Activated naive CD4-positive, alpha-beta T cell treated with anti-CD3 and anti-CD28 coated beads, Interleukin-2, amount 10 ng/mL, durations not matched to agents 7 days and 5 days (primary cell): ENCODE measurements around the gene MEGF8.

Experiments used
- CTCF ChIA-PET: fragments of 350-600 bp; sonication (Branson Sonifier 250); formaldehyde crosslinking; loops from one replicate; lab custom pipeline; 2021; ENCODE audit warnings: antibody characterized with exemption; lab: Charles Lee
- DNase-seq: peaks from one replicate; pipeline ENCODE4 v3.0.0-alpha.2; 2020
- H3K27ac Mint-ChIP-seq: one replicate; pipeline ENCODE4 v1.8.0; 2021; ENCODE audit warnings: mild to moderate bottlenecking, moderate library complexity, mixed read lengths
- H3K27me3 Mint-ChIP-seq: one replicate; pipeline ENCODE4 v1.8.0; 2021; ENCODE audit warnings: mild to moderate bottlenecking, mixed read lengths
- H3K36me3 Mint-ChIP-seq: one replicate; pipeline ENCODE4 v1.8.0; 2021; ENCODE audit warnings: mixed read lengths
- H3K4me1 Mint-ChIP-seq: one replicate; pipeline ENCODE4 v1.8.0; 2021; ENCODE audit warnings: mixed read lengths
- H3K4me3 Mint-ChIP-seq: one replicate; pipeline ENCODE4 v1.8.0; 2021; ENCODE audit warnings: mild to moderate bottlenecking, moderate library complexity, mixed read lengths
- H3K9me3 Mint-ChIP-seq: one replicate; pipeline ENCODE4 v1.8.0; 2021; ENCODE audit warnings: mixed read lengths

Gene MEGF8

DNA sequence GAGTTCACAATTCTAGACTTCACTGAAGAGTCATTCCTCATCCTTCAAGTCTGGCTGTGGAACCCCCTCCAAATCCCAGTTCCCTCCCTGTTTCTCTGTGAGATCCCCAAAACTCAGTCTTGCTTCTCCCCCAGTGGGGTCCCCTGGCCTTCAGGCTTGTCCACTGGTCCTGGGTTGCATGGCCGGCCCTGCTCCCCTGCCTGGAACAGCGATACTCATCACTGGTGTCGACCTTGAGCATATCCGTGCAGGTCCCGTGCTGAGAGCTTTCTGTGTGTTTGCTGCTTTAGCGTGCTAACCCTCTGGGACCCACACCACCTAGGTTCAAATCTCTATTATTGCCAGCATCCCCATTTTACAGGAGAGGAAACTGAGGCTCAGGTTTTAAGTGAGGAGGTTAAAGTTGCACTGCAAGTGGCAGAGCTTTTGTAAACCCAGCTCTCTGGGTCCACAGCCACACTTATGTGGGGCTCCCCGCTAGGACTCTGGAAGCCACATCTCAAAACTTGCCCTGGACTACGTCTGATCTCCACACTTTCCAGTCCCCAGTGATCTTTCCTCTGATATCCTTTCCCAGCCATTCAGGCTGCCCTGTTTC, 86.2 kb downstream of the MEGF8 start:
- H3K4me3 Mint-ChIP-seq = no peak overlapping the region
- CTCF ChIA-PET = interaction anchor here (0.6 to 2.3 kb wide), 4 partner anchors 10 to 118 kb away, joined by 3 to 8 read pairs (median 4); no protein-coding TSS in a partner anchor
- peaks cover 21% of the 10 kb centered on the region for H3K36me3 Mint-ChIP-seq
- no peaks in the 10 kb centered on the region for H3K4me1 Mint-ChIP-seq
- no peak for DNase-seq
- no peaks in the 10 kb centered on the region for H3K9me3 Mint-ChIP-seq
- peak overlapping the region; percentile 45 for H3K27ac Mint-ChIP-seq
- no peaks in the 10 kb centered on the region for H3K27me3 Mint-ChIP-seq

DNA sequence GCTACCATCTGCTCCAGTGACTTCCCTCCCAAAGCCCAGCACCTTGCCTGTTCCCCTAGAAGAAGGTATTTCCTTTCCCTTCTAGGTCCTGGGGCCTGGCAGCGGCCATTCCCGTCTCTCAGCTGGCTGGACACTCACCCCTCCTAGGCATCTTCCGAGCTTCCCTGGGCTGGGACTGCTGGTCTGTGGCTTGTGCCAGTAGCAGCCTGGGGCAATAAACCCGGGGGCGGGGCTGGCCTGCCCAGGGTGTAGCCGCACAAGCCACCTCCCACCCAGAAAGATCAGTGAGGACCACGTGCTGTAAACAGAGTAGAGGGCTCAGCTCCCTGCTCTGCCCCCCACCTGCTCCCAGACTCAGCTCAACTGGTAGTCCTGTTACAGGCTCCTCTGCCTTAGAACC, 86.8 kb downstream of the MEGF8 start:
- H3K27me3 Mint-ChIP-seq = no peaks in the 10 kb centered on the region
- H3K4me1 Mint-ChIP-seq = no peaks in the 10 kb centered on the region
- H3K27ac Mint-ChIP-seq = peak overlapping the region; percentile 45
- CTCF ChIA-PET = interaction anchor here (0.7 to 2.3 kb wide), 3 partner anchors 11 to 27 kb away, joined by 3 to 8 read pairs (median 5); no protein-coding TSS in a partner anchor
- H3K4me3 Mint-ChIP-seq = no peak overlapping the region
- H3K36me3 Mint-ChIP-seq = peaks cover 21% of the 10 kb centered on the region
- no peak for DNase-seq
- no peaks in the 10 kb centered on the region for H3K9me3 Mint-ChIP-seq

DNA sequence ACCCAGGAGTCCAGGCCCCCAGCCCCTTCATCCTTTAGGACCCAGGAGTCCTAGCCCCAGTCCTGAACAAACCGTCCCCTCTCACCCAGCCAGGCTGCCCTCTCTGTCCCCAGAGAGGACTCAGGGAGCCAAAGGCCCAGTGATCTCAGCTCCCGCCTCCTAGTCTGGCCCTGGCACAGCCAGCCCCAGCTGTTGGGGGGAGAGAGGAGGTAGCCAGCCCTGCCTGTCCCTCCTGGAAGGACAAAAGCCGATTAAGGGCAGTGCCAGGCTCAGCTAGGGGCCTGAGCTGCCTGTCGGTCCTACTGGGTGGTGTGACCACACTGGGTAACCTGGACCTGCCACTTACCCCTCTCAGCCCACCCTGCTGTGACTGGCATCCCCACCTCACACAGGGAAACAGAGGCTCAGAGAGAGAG, 87.2 kb downstream of the MEGF8 start:
- H3K27me3 Mint-ChIP-seq = no peaks in the 10 kb centered on the region
- H3K4me3 Mint-ChIP-seq = no peak overlapping the region
- no peak overlapping the region for H3K27ac Mint-ChIP-seq
- CTCF ChIA-PET = interaction anchor here (0.7 to 2.3 kb wide), 4 partner anchors 11 to 28 kb away, joined by 3 to 8 read pairs (median 5); no protein-coding TSS in a partner anchor
- H3K9me3 Mint-ChIP-seq = no peaks in the 10 kb centered on the region
- no peaks in the 10 kb centered on the region for H3K4me1 Mint-ChIP-seq
- no peak for DNase-seq
- peaks cover 21% of the 10 kb centered on the region for H3K36me3 Mint-ChIP-seq

DNA sequence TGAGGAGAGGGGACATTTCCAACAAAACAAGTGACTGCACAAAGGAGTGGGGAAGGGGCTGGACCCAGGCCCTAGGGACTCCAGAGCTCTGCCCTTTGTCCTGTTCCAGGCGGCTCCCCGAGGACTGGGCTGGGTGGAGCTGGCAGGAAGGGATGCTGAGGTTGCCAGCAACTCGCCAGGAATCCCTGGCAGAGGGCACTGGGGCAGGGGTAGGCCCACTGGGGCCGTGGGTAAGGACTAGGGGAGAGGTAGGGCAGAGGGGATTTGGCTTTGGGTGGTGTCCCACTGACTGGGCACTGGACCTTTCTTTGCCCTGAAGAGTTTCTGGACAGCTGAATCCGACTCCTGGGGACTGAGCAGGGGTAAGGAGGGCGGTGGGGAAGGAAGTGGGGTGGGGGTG, 93.9 kb downstream of the MEGF8 start:
- CTCF ChIA-PET = interaction anchor here (0.7 to 3.7 kb wide), 5 partner anchors 12 to 109 kb away, joined by 3 to 23 read pairs (median 10); partner anchors contain the start of gene CEACAM1
- Mint-ChIP-seq H3K36me3 (peaks cover 12% of the 10 kb centered on the region), H3K4me1 (peaks cover 43% of the 10 kb centered on the region), H3K27me3 (peaks cover 9% of the 10 kb centered on the region), H3K9me3 (no peaks in the 10 kb centered on the region), H3K27ac (no peak overlapping the region), H3K4me3 (no peak overlapping the region)
- no peak for DNase-seq

DNA sequence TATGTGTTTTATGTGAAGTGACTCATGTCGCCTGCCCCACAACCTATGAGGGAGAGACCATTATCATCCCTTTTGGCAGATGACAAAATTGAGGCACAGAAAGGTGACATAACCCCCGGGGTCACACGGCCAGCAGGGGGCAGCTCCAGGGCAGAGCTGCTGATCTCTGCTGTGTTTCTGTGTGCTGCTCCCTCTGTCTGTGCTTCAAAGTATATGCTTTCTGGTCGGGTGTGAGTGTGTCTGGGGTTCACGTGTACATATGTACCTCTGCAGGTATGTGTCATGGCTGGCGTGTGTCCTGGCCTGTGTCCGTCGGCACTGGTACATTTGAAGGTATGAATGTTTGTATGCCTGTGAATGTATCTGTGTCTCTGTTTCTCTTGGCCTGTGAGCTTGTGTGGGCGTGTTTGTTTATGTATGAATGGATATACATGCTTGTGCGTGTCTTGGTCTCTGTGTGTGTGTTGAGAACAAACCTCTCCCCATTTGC, 94.7 kb downstream of the MEGF8 start:
- Mint-ChIP-seq H3K27me3 (peaks cover 17% of the 10 kb centered on the region), H3K27ac (peak overlapping the region; percentile 59), H3K4me1 (peaks cover 45% of the 10 kb centered on the region), H3K4me3 (no peak overlapping the region), H3K9me3 (no peaks in the 10 kb centered on the region), H3K36me3 (peaks cover 11% of the 10 kb centered on the region)
- CTCF ChIA-PET = interaction anchor here (0.7 to 3.7 kb wide), 18 partner anchors 8 to 312 kb away, joined by 3 to 23 read pairs (median 4); partner anchors contain the start of genes CEACAM1 and POU2F2
- peak; percentile 88 for DNase-seq

DNA sequence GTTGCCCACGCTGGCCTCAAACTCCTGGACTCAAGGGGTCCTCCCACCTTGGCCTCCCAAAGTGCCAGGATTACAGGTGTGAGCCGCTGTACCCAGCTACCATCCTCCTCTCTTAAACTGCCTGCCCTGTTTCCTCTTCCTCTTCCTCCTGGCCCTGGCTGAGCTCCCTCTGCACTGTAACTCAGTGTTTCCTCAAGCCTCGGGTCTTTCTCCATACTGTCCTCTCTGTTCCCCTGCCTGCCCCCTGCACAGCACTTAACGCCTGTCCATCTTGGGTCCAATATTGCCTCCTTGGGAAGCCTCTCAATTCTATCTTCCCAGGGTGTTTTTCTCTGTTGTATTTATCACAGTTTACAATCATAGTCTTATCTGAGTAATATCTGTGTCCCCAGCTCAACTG, 95.7 kb downstream of the MEGF8 start:
- Mint-ChIP-seq H3K27me3 (peaks cover 21% of the 10 kb centered on the region), H3K4me1 (peaks cover 45% of the 10 kb centered on the region), H3K4me3 (no peak overlapping the region), H3K9me3 (no peaks in the 10 kb centered on the region), H3K27ac (no peak overlapping the region), H3K36me3 (peaks cover 9% of the 10 kb centered on the region)
- CTCF ChIA-PET = interaction anchor here (0.6 to 3.7 kb wide), 7 partner anchors 12 to 1019 kb away, joined by 3 to 23 read pairs (median 10); partner anchors contain the start of gene CEACAM1
- DNase-seq = no peak

DNA sequence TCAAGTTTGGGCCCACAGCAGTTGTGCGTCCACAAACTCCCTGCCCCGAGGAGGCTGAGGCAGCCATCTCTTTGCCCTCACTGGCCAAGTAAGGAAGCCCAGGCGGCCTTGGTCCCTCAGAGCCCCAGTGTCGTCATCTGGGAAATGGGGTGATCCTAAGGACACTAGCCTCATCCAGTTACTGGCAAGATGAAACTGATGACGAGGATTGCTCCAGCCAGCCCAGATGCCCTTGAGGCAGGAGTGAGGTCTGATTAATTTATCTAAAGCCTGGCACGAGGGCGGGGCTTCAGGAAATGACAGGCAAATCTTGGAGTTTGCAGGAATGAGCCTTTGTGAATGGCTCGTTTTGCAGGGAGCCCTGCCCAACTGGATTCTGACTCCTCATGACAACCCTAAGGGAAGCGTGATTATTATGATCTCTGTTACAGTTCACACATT, 96.2 kb downstream of the MEGF8 start:
- CTCF ChIA-PET = interaction anchor here (1.0 to 3.7 kb wide), 4 partner anchors 12 to 19 kb away, joined by 6 to 23 read pairs (median 13); no protein-coding TSS in a partner anchor
- Mint-ChIP-seq H3K4me3 (peak overlapping the region; percentile 89), H3K27me3 (peaks cover 26% of the 10 kb centered on the region), H3K27ac (no peak overlapping the region), H3K36me3 (peaks cover 7% of the 10 kb centered on the region), H3K9me3 (no peaks in the 10 kb centered on the region), H3K4me1 (peaks cover 45% of the 10 kb centered on the region)
- DNase-seq = no peak

DNA sequence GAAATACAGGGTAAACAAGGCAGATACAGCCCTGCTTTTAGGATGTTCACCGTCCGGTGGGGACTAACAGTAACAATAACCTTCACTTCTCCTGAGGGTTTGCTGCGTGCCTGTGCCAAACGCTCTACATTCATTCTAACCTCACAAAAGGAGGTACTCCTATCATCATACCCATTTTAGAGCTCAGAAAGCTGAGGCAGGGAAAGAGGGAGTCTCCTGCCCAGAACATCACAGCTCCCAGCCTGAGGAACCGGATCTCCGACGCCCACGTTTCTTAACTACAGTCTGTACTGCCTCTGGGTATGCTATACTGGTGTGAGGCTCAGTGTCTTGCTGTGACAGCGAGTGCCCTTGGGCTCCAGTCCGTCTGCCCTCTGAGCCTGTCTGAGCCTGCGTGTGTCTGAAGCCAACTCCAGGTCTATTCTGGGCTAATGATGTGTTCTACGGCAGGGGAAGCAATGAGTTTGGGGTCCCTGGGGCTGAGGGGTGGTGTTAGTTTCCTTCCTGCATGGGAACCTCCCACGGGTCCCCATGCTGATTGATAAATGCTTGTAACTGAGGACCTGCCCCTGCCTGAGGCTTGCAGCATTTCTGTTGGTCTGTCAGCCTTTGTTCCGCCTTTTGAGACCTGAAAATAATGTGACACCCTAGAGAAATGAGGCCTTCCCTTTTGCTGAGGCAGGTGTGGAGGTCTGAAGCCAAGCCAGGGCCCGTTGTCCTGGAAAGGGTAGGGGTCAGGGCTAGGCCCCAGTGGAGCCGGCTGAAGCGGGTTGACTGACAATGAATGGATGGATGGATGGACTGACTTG, 96.9 kb downstream of the MEGF8 start:
- Mint-ChIP-seq H3K4me1 (peaks cover 45% of the 10 kb centered on the region), H3K27ac (peak overlapping the region; percentile 88), H3K9me3 (no peaks in the 10 kb centered on the region), H3K36me3 (peaks cover 7% of the 10 kb centered on the region), H3K4me3 (peak overlapping the region; percentile 89), H3K27me3 (peaks cover 33% of the 10 kb centered on the region)
- DNase-seq = no peak
- CTCF ChIA-PET = interaction anchor here (1.6 to 3.7 kb wide), 5 partner anchors 11 to 106 kb away, joined by 3 to 23 read pairs (median 9); partner anchors contain the start of gene CEACAM1

DNA sequence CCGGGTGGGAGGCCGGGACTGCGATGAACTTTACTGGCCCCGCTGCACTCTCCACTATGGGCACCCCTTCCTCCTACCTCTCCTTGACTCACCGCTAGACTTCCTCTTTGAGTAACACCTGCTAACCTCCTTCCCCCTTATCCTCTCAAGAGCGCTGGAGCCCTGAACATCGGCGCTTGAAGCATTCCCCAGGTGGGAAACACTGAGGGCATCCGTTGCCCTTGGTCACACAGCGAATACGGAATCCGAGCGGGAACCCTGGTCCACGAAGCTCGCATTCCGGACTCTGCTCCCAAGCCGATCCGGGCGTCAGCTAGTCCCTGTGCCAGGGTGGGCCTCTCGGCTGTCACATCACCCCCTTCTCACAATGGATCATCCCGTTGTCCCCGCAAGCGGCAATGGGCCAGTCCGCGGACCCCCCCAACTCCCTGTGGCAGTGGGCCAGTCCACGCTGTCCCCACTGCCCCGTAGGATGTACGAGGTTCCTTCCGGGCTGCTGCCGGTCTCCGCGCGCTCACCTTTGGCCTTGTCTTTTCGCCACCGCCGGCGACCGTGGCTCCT, 97.5 kb downstream of the MEGF8 start:
- peak overlapping the region; percentile 89 for H3K4me3 Mint-ChIP-seq
- no peaks in the 10 kb centered on the region for H3K9me3 Mint-ChIP-seq
- CTCF ChIA-PET = interaction anchor here (1.2 to 2.3 kb wide), 5 partner anchors 11 to 105 kb away, joined by 3 to 10 read pairs (median 9); partner anchors contain the start of gene CEACAM1
- H3K27ac Mint-ChIP-seq = peak overlapping the region; percentile 88
- H3K4me1 Mint-ChIP-seq = peaks cover 45% of the 10 kb centered on the region
- peaks cover 33% of the 10 kb centered on the region for H3K27me3 Mint-ChIP-seq
- DNase-seq = no peak
- H3K36me3 Mint-ChIP-seq = peaks cover 7% of the 10 kb centered on the region

DNA sequence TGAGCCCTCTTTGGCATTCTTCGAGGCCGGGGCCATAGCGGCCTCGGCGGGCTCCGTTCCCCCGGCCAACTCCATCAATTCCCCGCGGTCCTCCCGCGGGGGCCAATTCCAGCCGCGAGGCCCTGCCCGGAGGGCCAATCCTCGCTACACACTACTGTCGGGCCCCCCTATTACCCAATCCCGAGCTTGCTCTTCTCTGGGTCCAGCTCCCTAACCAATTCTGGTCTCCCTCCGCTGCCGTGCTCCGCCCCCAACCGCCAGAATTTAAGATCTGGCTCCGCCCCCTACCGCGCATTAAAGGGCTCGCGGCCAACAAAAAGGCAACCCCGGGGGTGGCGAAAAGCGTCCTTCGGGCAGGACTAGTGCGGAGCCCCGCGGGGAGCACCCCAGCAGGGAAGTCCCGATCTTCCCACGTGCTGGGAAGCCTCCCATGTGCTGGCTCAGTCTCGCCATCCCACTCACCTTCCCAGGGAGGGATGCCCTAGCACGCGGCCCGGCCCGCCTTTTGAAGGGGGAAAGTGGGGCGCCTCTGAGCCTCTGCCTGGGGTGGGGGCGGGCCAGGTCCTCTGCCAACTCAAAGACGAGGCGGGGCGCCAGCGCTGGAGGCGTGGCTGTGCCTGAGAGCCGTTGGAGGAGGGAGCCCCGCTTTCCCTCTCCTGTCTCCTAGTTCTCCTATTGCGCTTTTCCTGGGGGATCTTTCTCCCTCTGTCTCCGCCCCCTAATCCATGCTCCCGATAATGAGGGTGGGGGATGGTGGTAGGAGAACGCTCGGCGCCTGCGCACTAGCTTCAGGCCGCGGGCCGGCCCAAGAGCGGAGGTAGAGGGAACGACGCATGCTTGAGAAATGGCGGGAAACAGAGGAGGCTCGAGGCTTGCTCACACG, 98.3 kb downstream of the MEGF8 start:
- Mint-ChIP-seq H3K27ac (peak overlapping the region; percentile 88), H3K4me1 (peaks cover 45% of the 10 kb centered on the region), H3K9me3 (no peaks in the 10 kb centered on the region), H3K4me3 (peak overlapping the region; percentile 89), H3K27me3 (peaks cover 38% of the 10 kb centered on the region), H3K36me3 (peaks cover 5% of the 10 kb centered on the region)
- CTCF ChIA-PET = interaction anchor here (0.8 to 2.3 kb wide), 7 partner anchors 10 to 105 kb away, joined by 3 to 10 read pairs (median 7); partner anchors contain the start of genes CEACAM1 and CXCL17
- peak; percentile 96 for DNase-seq

DNA sequence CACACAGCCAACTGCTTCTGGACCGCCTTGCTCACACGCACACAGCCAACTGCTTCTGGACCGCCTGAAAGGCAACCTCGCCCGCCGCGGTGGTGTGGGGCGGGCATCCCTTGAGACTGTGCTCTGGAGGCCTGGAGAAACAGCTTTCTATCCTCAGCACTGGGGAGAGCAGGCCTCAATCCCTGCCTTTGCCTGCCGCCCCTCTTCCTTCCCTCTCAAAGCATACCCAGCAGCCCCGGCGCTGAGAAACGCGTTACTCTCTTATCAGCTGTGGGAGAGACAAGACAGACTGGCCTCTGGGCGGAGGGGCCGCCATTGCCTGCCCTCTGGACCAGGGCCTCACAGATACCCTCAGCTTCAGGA, 98.9 kb downstream of the MEGF8 start:
- H3K9me3 Mint-ChIP-seq = no peaks in the 10 kb centered on the region
- H3K27me3 Mint-ChIP-seq = peaks cover 40% of the 10 kb centered on the region
- peaks cover 45% of the 10 kb centered on the region for H3K4me1 Mint-ChIP-seq
- H3K36me3 Mint-ChIP-seq = peaks cover 2% of the 10 kb centered on the region
- CTCF ChIA-PET = interaction anchor here (0.8 to 2.1 kb wide), 5 partner anchors 10 to 26 kb away, joined by 3 to 10 read pairs (median 6); partner anchors contain the start of gene CXCL17
- DNase-seq = no peak
- peak overlapping the region; percentile 89 for H3K4me3 Mint-ChIP-seq
- peak overlapping the region; percentile 88 for H3K27ac Mint-ChIP-seq

DNA sequence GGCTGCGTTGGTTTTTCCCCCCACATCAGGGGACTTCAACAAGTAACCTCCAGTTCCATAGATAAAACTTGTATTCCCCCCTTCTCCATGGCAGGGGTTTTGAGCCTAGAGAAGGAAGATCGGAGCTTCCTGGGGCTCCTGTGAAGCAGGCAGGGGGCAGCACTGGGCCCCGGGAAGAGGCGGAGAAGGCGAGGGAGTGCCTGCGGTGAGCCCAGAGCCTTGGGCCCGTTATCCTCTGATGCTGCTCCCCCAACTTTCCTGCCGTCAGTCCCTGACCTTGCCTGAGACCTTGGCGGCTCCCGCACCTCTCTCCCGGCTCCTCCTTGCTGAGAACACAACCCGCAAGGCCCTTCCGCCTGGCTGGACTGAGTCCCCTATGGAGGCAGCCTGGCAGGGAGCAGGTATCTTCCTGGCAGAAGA, 99.3 kb downstream of the MEGF8 start:
- Mint-ChIP-seq H3K36me3 (peaks cover 2% of the 10 kb centered on the region), H3K27me3 (peaks cover 40% of the 10 kb centered on the region), H3K9me3 (no peaks in the 10 kb centered on the region), H3K4me1 (peaks cover 45% of the 10 kb centered on the region), H3K27ac (no peak overlapping the region), H3K4me3 (peak overlapping the region; percentile 89)
- DNase-seq = no peak
- CTCF ChIA-PET = interaction anchor here (0.8 to 2.1 kb wide), 4 partner anchors 10 to 18 kb away, joined by 3 to 10 read pairs (median 6); partner anchors contain the start of gene CXCL17
